ENCODE data around the gene PPP1R27.

Gene PPP1R27

DNA sequence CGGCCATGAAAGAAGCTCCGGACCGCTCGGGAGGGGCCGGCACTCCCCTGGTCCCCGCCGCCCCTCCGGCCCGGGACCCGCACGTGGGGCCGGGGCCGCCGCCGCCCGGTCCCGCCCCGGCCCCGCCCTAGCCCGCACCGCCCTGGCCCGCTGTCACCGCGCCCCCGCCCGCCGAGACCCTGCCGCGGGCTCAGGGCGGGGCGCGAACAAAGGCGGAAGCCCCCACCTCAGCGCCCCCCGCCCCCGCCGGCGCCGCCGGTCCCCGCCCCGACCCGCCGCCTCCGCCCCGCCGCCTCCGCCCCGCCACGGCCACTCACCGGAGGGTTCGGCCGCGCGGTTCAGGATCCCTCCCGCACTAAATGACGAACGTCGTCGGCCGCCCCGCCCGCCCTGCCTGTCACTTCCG, 36.1 kb upstream of the PPP1R27 start, which contains the start of gene ARHGDIA:
TSS of gene ARHGDIA (minus strand) at position 357 of the 406 bp plus-strand sequence. CDS start 1,407 bp downstream, outside the sequence.
- WGBS (ENCODE audit: insufficient coverage) = 0% methylated on average over 18 of the region's 64 CpGs
- Histone ChIP-seq H3K36me3 (ENCODE audit: control insufficient read depth in 4 of 4, insufficient read depth in 4 of 4, low read length in 3 of 4) (peaks cover 0 to 33% (median 20%) of the 10 kb centered on the region in 4 experiments), H3K9me3 (ENCODE audit: control extremely low read depth in 1 of 5, control insufficient read depth in 4 of 5, insufficient read depth in 2 of 5, low read depth in 1 of 5, low read length in 4 of 5) (no peaks in the 10 kb centered on the region), H3K4me1 (ENCODE audit: control extremely low read depth in 1 of 4, control insufficient read depth in 4 of 4, insufficient read depth in 4 of 4, low read length in 3 of 4) (peaks cover 0 to 62% (median 51%) of the 10 kb centered on the region in 4 experiments), H3K27me3 (replicated peaks in 2 of 5; ENCODE audit: control insufficient read depth in 4 of 5, insufficient read depth in 5 of 5, low read length in 4 of 5) (no peaks in the 10 kb centered on the region), H3K4me3 (ENCODE audit: control insufficient read depth in 1 of 7, extremely low read depth in 1 of 7, insufficient read depth in 4 of 7, low read depth in 2 of 7, low read length in 6 of 7) (peak within 1 kb of the TSS; percentile 46 to 91 (median 86)), H3K27ac (ENCODE audit: insufficient read depth in 1 of 2, low read depth in 1 of 2, low read length in 2 of 2, poor library complexity in 1 of 2, severe bottlenecking in 2 of 2) (peak within 1 kb of the TSS; percentile 88 to 95)
- no peak for DNase-seq
- CTCF ChIA-PET = interaction anchor here (1.8 to 2.6 kb wide), 2 partner anchors 9 to 12 kb away, joined by 3 to 20 read pairs; no protein-coding TSS in a partner anchor
- POLR2A ChIA-PET = interaction anchor here (1.2 to 2.6 kb wide), 3 partner anchors 10 to 47 kb away, joined by 3 to 21 read pairs (median 5); partner anchors contain the start of genes P4HB and SIRT7

DNA sequence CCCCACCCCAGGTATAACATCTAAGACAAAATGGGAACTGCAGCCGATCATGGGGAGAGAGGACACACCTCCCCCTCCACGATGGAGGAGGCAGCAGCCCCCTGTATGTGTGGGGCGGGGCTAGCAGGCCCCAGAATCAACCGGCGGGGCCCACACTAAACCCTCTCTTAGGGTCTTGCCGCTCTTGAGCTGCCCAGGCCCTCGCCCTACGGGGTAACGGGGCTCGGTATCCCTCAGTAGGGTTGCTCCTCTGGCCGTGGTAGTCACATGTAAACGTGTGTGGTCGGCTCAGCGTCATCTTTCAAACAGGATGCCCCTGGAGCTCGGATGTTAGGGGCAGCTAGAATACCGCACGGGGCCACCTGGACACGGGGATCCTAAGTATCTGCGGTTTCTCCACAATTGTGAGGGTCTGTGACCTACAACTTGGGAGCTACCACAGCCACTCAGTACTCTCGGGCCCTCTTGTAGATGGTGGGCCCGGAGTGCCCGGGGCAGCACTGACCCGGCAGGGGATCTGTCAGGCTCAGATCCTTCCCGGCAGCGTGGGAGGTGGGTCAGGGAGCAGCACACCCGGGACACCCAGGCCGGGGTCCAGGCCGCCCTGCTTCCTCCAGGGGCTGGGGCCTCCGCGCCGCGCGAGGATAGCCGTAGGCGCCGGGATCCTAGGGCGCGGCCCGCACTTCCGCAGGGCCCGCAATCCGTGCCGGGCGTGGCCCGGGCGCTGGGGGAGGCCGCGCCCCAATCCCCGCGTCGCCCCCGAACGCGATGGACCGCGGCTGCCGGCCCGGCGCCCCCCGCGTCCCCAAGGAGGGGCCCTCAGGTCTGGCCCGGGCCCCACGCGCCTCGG, 35.5 kb upstream of the PPP1R27 start:
- WGBS (ENCODE audit: insufficient coverage) = 1% methylated on average over 61 of the region's 65 CpGs
- H3K27me3 ChIP-seq (replicated peaks in 2 of 5; ENCODE audit: control insufficient read depth in 4 of 5, insufficient read depth in 5 of 5, low read length in 4 of 5) = no peaks in the 10 kb centered on the region
- peak in 2 of 3 donors; percentile 59 to 65 for DNase-seq
- ChIA-PET CTCF (interaction anchor here (0.7 to 3.8 kb wide), 16 partner anchors 9 to 185 kb away, joined by 3 to 20 read pairs (median 4); partner anchors contain the start of genes MAFG and P4HB), POLR2A (interaction anchor here (1.2 to 2.6 kb wide), 3 partner anchors 9 to 47 kb away, joined by 3 to 21 read pairs (median 5); partner anchors contain the start of genes P4HB and SIRT7)
- no peaks in the 10 kb centered on the region for H3K9me3 ChIP-seq (ENCODE audit: control extremely low read depth in 1 of 5, control insufficient read depth in 4 of 5, insufficient read depth in 2 of 5, low read depth in 1 of 5, low read length in 4 of 5)
- peaks cover 0 to 65% (median 51%) of the 10 kb centered on the region in 4 experiments for H3K4me1 ChIP-seq (ENCODE audit: control extremely low read depth in 1 of 4, control insufficient read depth in 4 of 4, insufficient read depth in 4 of 4, low read length in 3 of 4)
- H3K36me3 ChIP-seq (ENCODE audit: control insufficient read depth in 4 of 4, insufficient read depth in 4 of 4, low read length in 3 of 4) = peaks cover 0 to 40% (median 23%) of the 10 kb centered on the region in 4 experiments
- H3K27ac ChIP-seq (ENCODE audit: insufficient read depth in 1 of 2, low read depth in 1 of 2, low read length in 2 of 2, poor library complexity in 1 of 2, severe bottlenecking in 2 of 2) = peak overlapping the region; percentile 77 to 89
- peak overlapping the region; percentile 44 to 91 (median 86) for H3K4me3 ChIP-seq (ENCODE audit: control insufficient read depth in 1 of 7, extremely low read depth in 1 of 7, insufficient read depth in 4 of 7, low read depth in 2 of 7, low read length in 6 of 7)

DNA sequence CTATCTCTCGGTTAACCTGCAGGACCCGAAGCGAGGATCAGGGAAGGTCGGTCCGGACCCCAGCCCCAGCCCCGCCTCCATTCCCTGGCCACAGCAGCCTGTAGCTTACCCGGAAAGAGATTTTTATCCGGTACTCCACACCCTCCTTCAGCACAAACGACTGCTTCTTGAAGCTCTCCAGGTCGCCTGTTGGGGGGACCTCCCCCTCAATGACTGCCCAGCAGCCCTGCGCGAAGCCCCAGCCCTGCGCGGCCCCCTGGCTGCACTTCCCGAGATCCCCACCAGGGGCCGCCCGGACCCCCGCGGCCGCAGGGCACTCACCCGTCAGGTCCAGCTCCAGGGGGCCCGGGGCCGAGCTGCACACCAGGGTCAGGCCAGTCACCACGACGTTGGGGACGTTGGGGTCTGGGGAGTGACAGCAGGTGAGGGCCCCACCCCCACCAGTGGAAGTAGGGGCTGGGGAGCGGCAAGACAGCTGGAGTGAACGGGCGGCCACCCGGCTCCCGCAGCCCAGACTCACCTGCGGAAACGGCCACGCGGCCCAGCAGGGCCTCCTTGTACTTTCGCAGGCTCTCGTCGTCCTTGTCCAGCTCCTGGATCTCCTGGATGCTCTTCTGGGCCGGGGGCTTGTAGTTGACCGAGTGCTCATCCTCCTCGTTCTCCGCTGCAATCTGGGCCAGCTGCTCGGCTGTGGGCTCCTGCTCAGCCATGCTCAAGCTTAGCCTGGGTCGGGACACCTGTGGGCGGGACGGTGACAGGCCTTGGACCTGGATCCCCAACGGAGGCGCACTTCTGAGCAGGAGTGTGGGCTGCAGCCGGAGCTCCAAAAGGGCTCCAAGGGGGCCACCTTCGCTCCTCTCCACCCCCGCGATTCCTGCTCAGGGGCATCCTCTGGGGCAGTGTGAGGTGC, 34.6 kb upstream of the PPP1R27 start:
- peaks cover 0 to 65% (median 51%) of the 10 kb centered on the region in 4 experiments for H3K4me1 ChIP-seq (ENCODE audit: control extremely low read depth in 1 of 4, control insufficient read depth in 4 of 4, insufficient read depth in 4 of 4, low read length in 3 of 4)
- DNase-seq = peak in 2 of 3 donors; percentile 59 to 61
- CTCF ChIA-PET = interaction anchor here (0.9 to 3.8 kb wide), 17 partner anchors 8 to 184 kb away, joined by 3 to 20 read pairs (median 5); partner anchors contain the start of genes MAFG and P4HB
- WGBS (ENCODE audit: insufficient coverage) = 56% methylated on average over 52 of the region's 52 CpGs
- H3K27ac ChIP-seq (ENCODE audit: insufficient read depth in 1 of 2, low read depth in 1 of 2, low read length in 2 of 2, poor library complexity in 1 of 2, severe bottlenecking in 2 of 2) = peak overlapping the region in 1 of 2 experiments; percentile 89
- peak overlapping the region in 6 of 7 experiments; percentile 80 to 91 (median 88) for H3K4me3 ChIP-seq (ENCODE audit: control insufficient read depth in 1 of 7, extremely low read depth in 1 of 7, insufficient read depth in 4 of 7, low read depth in 2 of 7, low read length in 6 of 7)
- H3K9me3 ChIP-seq (ENCODE audit: control extremely low read depth in 1 of 5, control insufficient read depth in 4 of 5, insufficient read depth in 2 of 5, low read depth in 1 of 5, low read length in 4 of 5) = no peaks in the 10 kb centered on the region
- H3K36me3 ChIP-seq (ENCODE audit: control insufficient read depth in 4 of 4, insufficient read depth in 4 of 4, low read length in 3 of 4) = peaks cover 0 to 42% (median 24%) of the 10 kb centered on the region in 4 experiments
- POLR2A ChIA-PET = interaction anchor here (0.6 to 2.6 kb wide), 5 partner anchors 8 to 311 kb away, joined by 3 to 21 read pairs (median 4); partner anchors contain the start of gene P4HB
- no peaks in the 10 kb centered on the region for H3K27me3 ChIP-seq (replicated peaks in 2 of 5; ENCODE audit: control insufficient read depth in 4 of 5, insufficient read depth in 5 of 5, low read length in 4 of 5)

DNA sequence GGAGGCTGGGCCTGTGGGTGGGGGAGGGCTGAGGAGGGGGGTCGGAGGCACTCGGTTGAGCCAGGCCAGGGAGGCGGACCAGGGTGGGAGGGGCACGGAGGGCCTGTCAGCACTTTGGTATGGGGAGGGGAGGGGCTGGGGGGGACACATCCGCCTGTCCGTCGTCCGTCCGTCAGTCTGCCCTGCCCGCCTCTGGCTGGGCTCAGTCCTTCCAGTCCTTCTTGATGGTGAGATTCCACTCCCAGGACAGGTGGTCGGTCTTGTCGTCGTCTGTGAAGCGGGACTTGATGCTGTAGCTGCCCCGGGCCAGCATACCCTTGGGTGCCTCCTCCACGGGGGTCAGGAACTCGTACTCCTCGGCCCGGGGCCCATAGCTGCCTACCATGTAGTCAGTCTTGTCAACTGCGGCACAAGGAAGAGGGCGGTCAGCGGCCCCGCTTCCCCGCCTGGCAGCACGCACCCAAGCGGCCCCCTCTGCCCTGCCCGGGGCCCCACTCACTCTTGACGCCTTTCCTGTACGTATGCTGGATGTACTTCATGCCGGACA, 33.9 kb upstream of the PPP1R27 start:
- peaks cover 0 to 63% (median 51%) of the 10 kb centered on the region in 4 experiments for H3K4me1 ChIP-seq (ENCODE audit: control extremely low read depth in 1 of 4, control insufficient read depth in 4 of 4, insufficient read depth in 4 of 4, low read length in 3 of 4)

DNA sequence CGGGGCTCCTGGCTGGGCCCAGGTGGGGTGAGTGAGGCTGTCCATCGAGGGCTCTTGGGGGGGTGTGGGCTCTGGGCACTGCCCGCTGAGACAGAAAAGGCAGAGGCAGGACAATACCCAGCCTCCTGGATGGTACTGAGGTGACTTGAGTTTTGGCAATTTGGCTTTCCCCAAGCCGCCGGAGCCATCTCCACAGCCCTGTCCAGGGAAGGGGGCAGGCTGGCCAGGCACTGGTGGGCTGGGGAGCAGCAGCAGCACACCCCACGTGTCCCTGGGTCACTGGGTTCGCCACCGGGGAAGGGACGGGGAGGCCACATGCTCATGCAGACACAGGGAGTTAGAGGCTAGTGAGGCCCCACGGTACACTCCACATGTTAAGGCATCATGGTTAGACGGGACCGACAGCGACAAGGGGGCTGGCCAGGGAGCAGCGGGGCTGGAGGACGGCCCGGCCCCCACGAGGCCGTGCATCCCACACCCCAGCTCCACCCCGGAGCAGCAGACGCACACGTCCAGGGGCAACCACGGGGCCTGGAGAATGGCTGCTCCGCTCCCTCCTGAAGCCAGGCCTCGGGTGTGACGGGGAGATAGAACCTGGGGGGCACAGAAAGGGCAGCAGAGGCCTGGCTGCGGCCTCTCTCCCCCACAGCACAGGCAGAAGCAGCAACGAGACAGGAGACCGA, 33.3 kb upstream of the PPP1R27 start:
- Histone ChIP-seq H3K4me3 (ENCODE audit: control insufficient read depth in 1 of 7, extremely low read depth in 1 of 7, insufficient read depth in 4 of 7, low read depth in 2 of 7, low read length in 6 of 7) (no peak overlapping the region), H3K27ac (ENCODE audit: insufficient read depth in 1 of 2, low read depth in 1 of 2, low read length in 2 of 2, poor library complexity in 1 of 2, severe bottlenecking in 2 of 2) (peak overlapping the region in 1 of 2 experiments; percentile 58), H3K36me3 (ENCODE audit: control insufficient read depth in 4 of 4, insufficient read depth in 4 of 4, low read length in 3 of 4) (peaks cover 4 to 51% (median 26%) of the 10 kb centered on the region in 4 experiments), H3K27me3 (replicated peaks in 2 of 5; ENCODE audit: control insufficient read depth in 4 of 5, insufficient read depth in 5 of 5, low read length in 4 of 5) (no peaks in the 10 kb centered on the region), H3K9me3 (ENCODE audit: control extremely low read depth in 1 of 5, control insufficient read depth in 4 of 5, insufficient read depth in 2 of 5, low read depth in 1 of 5, low read length in 4 of 5) (no peaks in the 10 kb centered on the region), H3K4me1 (ENCODE audit: control extremely low read depth in 1 of 4, control insufficient read depth in 4 of 4, insufficient read depth in 4 of 4, low read length in 3 of 4) (peaks cover 0 to 65% (median 50%) of the 10 kb centered on the region in 4 experiments)
- CTCF ChIA-PET = interaction anchor here (1.0 to 3.8 kb wide), 6 partner anchors 17 to 153 kb away, joined by 4 to 10 read pairs (median 7); partner anchors contain the start of gene MAFG
- DNase-seq = no peak
- POLR2A ChIA-PET = no interaction called here
- 94% methylated on average over 25 of the region's 28 CpGs for WGBS (ENCODE audit: insufficient coverage)

More for the DNA sequence above, 33.9 kb upstream of the PPP1R27 start:
- Histone ChIP-seq H3K27ac (ENCODE audit: insufficient read depth in 1 of 2, low read depth in 1 of 2, low read length in 2 of 2, poor library complexity in 1 of 2, severe bottlenecking in 2 of 2) (no peak overlapping the region), H3K27me3 (replicated peaks in 2 of 5; ENCODE audit: control insufficient read depth in 4 of 5, insufficient read depth in 5 of 5, low read length in 4 of 5) (no peaks in the 10 kb centered on the region), H3K9me3 (ENCODE audit: control extremely low read depth in 1 of 5, control insufficient read depth in 4 of 5, insufficient read depth in 2 of 5, low read depth in 1 of 5, low read length in 4 of 5) (no peaks in the 10 kb centered on the region), H3K4me3 (ENCODE audit: control insufficient read depth in 1 of 7, extremely low read depth in 1 of 7, insufficient read depth in 4 of 7, low read depth in 2 of 7, low read length in 6 of 7) (peak overlapping the region in 2 of 7 experiments; percentile 8 to 16), H3K36me3 (ENCODE audit: control insufficient read depth in 4 of 4, insufficient read depth in 4 of 4, low read length in 3 of 4) (peaks cover 0 to 46% (median 24%) of the 10 kb centered on the region in 4 experiments)
- 84% methylated on average over 30 of the region's 30 CpGs for WGBS (ENCODE audit: insufficient coverage)
- DNase-seq = no peak
- ChIA-PET POLR2A (interaction anchor here (0.6 to 2.6 kb wide), 4 partner anchors 8 to 311 kb away, joined by 3 to 21 read pairs (median 4); partner anchors contain the start of gene P4HB), CTCF (interaction anchor here (0.9 to 3.8 kb wide), 13 partner anchors 9 to 152 kb away, joined by 3 to 20 read pairs (median 5); partner anchors contain the start of gene MAFG)
